ENCODE measurements around the gene ACLY. TPM values are rescaled to one million over a fixed set of nuclear protein-coding genes. Genes with fewer than 3 reads are reported as not detected.

Gene ACLY
- total RNA-seq, 4 donors from 2014 or later = 40.8 to 84.0 (median 61.6) TPM

DNA sequence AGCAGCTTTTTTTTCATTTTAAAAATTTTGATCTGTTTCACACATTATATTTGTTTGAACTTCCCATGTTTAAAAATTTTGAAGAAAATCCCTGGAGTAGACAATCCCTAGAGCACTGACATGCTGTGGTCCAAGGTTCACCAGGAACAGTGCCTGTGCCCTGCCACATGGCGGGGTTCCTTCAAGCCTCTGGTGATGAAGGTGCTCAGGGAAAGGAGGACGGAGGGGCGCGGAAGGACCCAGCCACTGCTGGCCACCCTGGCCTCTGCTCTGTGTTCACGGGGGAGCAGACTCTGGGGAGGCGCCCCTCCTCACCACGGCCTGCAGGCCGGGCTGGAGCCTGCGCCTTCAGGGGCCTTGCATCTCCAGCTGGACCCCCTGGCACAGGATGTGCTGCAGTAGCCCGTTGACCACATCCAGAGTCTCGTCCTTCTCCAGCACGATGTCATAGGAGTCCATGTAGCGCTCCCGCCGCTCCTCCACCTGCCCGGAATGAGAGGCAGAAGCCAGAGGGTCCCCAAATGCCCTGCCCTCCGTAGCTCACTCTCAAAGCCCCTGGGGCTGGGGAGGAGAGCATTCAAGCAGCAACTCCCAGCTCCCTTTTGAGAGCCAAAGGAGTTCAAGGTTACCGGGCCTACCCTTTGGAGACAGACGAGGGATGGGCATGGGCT lies 93.4 kb downstream of the ACLY start:
- H3K36me3 ChIP-seq = peaks cover 0 to 66% of the 10 kb centered on the region in 2 donors

GRCh38 chr17:41824086-41824485 lies 94.7 kb downstream of the ACLY start:
- Histone ChIP-seq H3K9me3 (no peaks in the 10 kb centered on the region), H3K36me3 (peaks cover 0 to 53% of the 10 kb centered on the region in 2 donors), H3K27ac (no peak overlapping the region), H3K4me1 (peaks cover 0 to 5% (median 0%) of the 10 kb centered on the region in 3 donors), H3K4me3 (no peak overlapping the region), H3K27me3 (no peaks in the 10 kb centered on the region)
- TF ChIP-seq, protein P1, sequence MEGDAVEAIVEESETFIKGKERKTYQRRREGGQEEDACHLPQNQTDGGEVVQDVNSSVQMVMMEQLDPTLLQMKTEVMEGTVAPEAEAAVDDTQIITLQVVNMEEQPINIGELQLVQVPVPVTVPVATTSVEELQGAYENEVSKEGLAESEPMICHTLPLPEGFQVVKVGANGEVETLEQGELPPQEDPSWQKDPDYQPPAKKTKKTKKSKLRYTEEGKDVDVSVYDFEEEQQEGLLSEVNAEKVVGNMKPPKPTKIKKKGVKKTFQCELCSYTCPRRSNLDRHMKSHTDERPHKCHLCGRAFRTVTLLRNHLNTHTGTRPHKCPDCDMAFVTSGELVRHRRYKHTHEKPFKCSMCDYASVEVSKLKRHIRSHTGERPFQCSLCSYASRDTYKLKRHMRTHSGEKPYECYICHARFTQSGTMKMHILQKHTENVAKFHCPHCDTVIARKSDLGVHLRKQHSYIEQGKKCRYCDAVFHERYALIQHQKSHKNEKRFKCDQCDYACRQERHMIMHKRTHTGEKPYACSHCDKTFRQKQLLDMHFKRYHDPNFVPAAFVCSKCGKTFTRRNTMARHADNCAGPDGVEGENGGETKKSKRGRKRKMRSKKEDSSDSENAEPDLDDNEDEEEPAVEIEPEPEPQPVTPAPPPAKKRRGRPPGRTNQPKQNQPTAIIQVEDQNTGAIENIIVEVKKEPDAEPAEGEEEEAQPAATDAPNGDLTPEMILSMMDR (IDR thresholded peaks at IDR 0.05) = no peak
- TF ChIP-seq POLR2A (IDR thresholded peaks at IDR 0.05) (no peak), POLR2AphosphoS5 (IDR thresholded peaks at IDR 0.05) (no peak), EP300 (IDR thresholded peaks at IDR 0.05) (no peak)
- ATAC-seq = no peak
- 73% methylated on average over 4 of the region's 7 CpGs; no CpG with 5 or more reads in 1 of the 2 donors for WGBS, 2 donors (ENCODE audit: low coverage in 1 of 2)

More for the DNA sequence above, 93.4 kb downstream of the ACLY start:
- no peak for ATAC-seq
- H3K4me3 ChIP-seq = no peak overlapping the region
- WGBS, 2 donors (ENCODE audit: low coverage in 1 of 2) = 59% methylated on average over 4 of the region's 19 CpGs; no CpG with 5 or more reads in 1 of the 2 donors
- H3K27me3 ChIP-seq = no peaks in the 10 kb centered on the region
- no peak overlapping the region for H3K27ac ChIP-seq
- H3K4me1 ChIP-seq = peaks cover 0 to 5% (median 0%) of the 10 kb centered on the region in 3 donors
- no peaks in the 10 kb centered on the region for H3K9me3 ChIP-seq
- TF ChIP-seq POLR2AphosphoS5 (IDR thresholded peaks at IDR 0.05) (no peak), EP300 (IDR thresholded peaks at IDR 0.05) (no peak), POLR2A (IDR thresholded peaks at IDR 0.05) (no peak)
- TF ChIP-seq, protein P1 (IDR thresholded peaks at IDR 0.05) = no peak

DNA sequence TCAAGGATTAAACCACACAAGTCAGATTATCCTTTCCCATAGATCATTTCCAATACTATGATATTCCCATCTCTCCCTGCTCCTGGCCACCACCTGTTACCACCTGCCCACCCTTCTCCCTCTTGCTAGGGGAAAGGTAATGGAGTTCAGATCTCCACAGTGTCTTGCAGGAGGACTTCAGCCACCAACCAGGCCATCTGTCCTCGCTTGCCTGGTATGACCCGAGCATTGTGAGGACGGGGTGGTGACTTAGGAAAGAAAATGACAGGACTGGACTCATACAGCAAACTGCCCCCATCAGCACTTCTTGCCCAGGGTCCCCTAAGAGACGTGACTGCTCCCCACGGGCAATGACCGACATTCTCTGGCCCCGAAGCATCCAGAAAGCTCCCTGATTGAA lies 95.2 kb downstream of the ACLY start:
- TF ChIP-seq POLR2A (IDR thresholded peaks at IDR 0.05) (no peak), POLR2AphosphoS5 (IDR thresholded peaks at IDR 0.05) (no peak), EP300 (IDR thresholded peaks at IDR 0.05) (no peak)
- TF ChIP-seq, protein P1 (IDR thresholded peaks at IDR 0.05) = no peak
- no peak overlapping the region for H3K4me3 ChIP-seq
- no peaks in the 10 kb centered on the region for H3K27me3 ChIP-seq
- ATAC-seq = no peak
- no peak overlapping the region for H3K27ac ChIP-seq
- peaks cover 0 to 48% of the 10 kb centered on the region in 2 donors for H3K36me3 ChIP-seq
- 73 to 74% methylated on average over 6 to 7 of the region's 7 CpGs for WGBS, 2 donors (ENCODE audit: low coverage in 1 of 2)
- H3K9me3 ChIP-seq = no peaks in the 10 kb centered on the region
- H3K4me1 ChIP-seq = peaks cover 0 to 5% (median 0%) of the 10 kb centered on the region in 3 donors

DNA sequence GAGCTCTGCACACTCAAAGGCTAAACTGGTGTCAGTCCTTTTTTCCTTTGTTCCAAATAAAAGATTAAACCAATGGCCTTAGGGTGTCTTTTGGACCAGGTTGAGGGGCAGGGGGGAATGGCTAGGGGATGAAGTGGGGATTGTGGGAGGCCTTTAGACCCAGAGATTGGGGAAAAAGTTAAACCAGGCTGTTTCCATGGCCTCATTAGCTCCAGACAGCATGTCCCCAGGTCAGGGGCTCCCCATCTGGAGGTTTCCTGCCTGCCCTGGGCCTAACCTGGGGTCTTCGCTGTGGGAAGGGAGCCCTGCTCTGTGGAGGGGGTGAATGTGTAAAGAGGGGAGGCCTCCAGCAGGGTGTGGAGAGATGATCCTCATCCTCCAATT lies 95.6 kb downstream of the ACLY start:
- no peak for ATAC-seq
- TF ChIP-seq POLR2AphosphoS5 (IDR thresholded peaks at IDR 0.05) (no peak), EP300 (IDR thresholded peaks at IDR 0.05) (no peak)
- TF ChIP-seq, protein P1 (IDR thresholded peaks at IDR 0.05) = no peak
- peaks cover 0 to 48% of the 10 kb centered on the region in 2 donors for H3K36me3 ChIP-seq
- H3K27me3 ChIP-seq = no peaks in the 10 kb centered on the region
- WGBS, 2 donors (ENCODE audit: low coverage in 1 of 2) = 83% methylated on average over 1 of the region's 1 CpG; no CpG with 5 or more reads in 1 of the 2 donors
- H3K4me1 ChIP-seq = peaks cover 0 to 5% (median 0%) of the 10 kb centered on the region in 3 donors
- no peak overlapping the region for H3K27ac ChIP-seq
- no peak overlapping the region for H3K4me3 ChIP-seq
- H3K9me3 ChIP-seq = no peaks in the 10 kb centered on the region
